GM12878 (cell line): Measurements from ENCODE around the gene ZMIZ1. TPM values are rescaled to one million over a fixed set of nuclear protein-coding genes. Genes with fewer than 3 reads are reported as not detected.

Source experiments
- ATAC-seq: fragments of 200-7000 bp; cut with Tn5 transposase; 3 replicates; pipeline ENCODE4 v1.9.1; 2020; ENCODE audit warnings: mild to moderate bottlenecking, moderate library complexity
- BruUV-seq: library from RNA; stranded (reverse); fragments of 400-500 nt; replicated peaks from 2 replicates; lab custom pipeline; 2021; lab: Mats Ljungman, UMichigan
- CTCF ChIA-PET: fragments of 300-600 bp; sonication (Branson Sonifier 250); formaldehyde crosslinking; extraction: SDS; loops from one replicate; lab custom pipeline; 2021; ENCODE audit warnings: inconsistent platforms; lab: Yijun Ruan, JAX
- POLR2A ChIA-PET: fragments of 350-600 bp; formaldehyde crosslinking; extraction: SDS; loops from one replicate; lab custom pipeline; 2021; ENCODE audit warnings: inconsistent platforms; lab: Charles Lee
- RAD21 ChIA-PET: fragments of 300-600 bp; sonication (Branson Sonifier 250); formaldehyde crosslinking; loops from one replicate; lab custom pipeline; 2023; ENCODE audit warnings: antibody characterized with exemption; ENCODE audit not compliant: unreplicated experiment; lab: Charles Lee
- SMC1A ChIA-PET: fragments of 300-600 bp; sonication (Branson Sonifier 250); formaldehyde crosslinking; loops from one replicate; lab custom pipeline; 2023; ENCODE audit not compliant: unreplicated experiment, uncharacterized antibody; lab: Charles Lee
- DNase-seq: peaks from one replicate; pipeline ENCODE4 v3.0.0-alpha.2; 2011; ENCODE audit warnings: low read depth, low spot score
- FAIRE-seq: peaks from 3 replicates; lab custom pipeline; 2011; peaks lifted over from hg19 to GRCh38; lab: Jason Lieb, UNC
- H2AFZ ChIP-seq: 2 replicates; pipeline ENCODE4 v1.6.0; 2011; ENCODE audit warnings: low read depth, low read length, control low read depth; ENCODE audit not compliant: control insufficient read depth
- H3K27ac ChIP-seq: 2 replicates; pipeline ENCODE4 v1.5.1; 2011; ENCODE audit warnings: control low read depth; ENCODE audit not compliant: control insufficient read depth, insufficient read depth
- H3K27me3 ChIP-seq, 2 experiments: replicated peaks in 1 of 2; 2 replicates each; pipeline versions ENCODE4 v1.6.0 to v1.6.1; 2011; ENCODE audit warnings: low read length in 1 of 2; ENCODE audit not compliant: control insufficient read depth in 2 of 2, insufficient read depth in 2 of 2
- H3K36me3 ChIP-seq, 2 experiments: 2 replicates each; pipeline ENCODE4 v1.5.1; 2011; ENCODE audit warnings: low read length in 1 of 2; ENCODE audit not compliant: control insufficient read depth in 2 of 2, insufficient read depth in 2 of 2
- H3K4me1 ChIP-seq: 2 replicates; pipeline ENCODE4 v1.6.1; 2011; ENCODE audit warnings: mild to moderate bottlenecking, low read length, moderate library complexity, mixed read lengths; ENCODE audit not compliant: control insufficient read depth, insufficient read depth
- H3K4me2 ChIP-seq: 2 replicates; pipeline ENCODE4 v1.6.0; 2011; ENCODE audit warnings: control low read depth; ENCODE audit not compliant: control insufficient read depth, insufficient read depth
- H3K4me3 ChIP-seq: fragments of 200-600 bp; sonication (generic); 2 replicates; pipeline ENCODE4 v1.5.1; 2016
- H3K79me2 ChIP-seq: 2 replicates; pipeline ENCODE4 v1.6.0; 2011; ENCODE audit warnings: low read length; ENCODE audit not compliant: control insufficient read depth, insufficient read depth
- H3K9ac ChIP-seq: 2 replicates; pipeline ENCODE4 v1.8.0; 2011; ENCODE audit warnings: low read length, control low read depth, mixed read lengths; ENCODE audit not compliant: control insufficient read depth, insufficient read depth
- H3K9me3 ChIP-seq: replicated peaks from 3 replicates; pipeline ENCODE4 v1.5.1; 2011; ENCODE audit warnings: mild to moderate bottlenecking, low read length; ENCODE audit not compliant: control insufficient read depth, insufficient read depth
- H4K20me1 ChIP-seq: 2 replicates; pipeline ENCODE4 v1.6.0; 2011; ENCODE audit not compliant: control insufficient read depth, insufficient read depth
- ATF2 ChIP-seq: IDR thresholded peaks from 2 replicates; pipeline ENCODE4 v1.6.1; 2012; ENCODE audit warnings: low read length, inconsistent platforms
- CBFB ChIP-seq: IDR thresholded peaks from 2 replicates; pipeline ENCODE4 v1.6.1; 2016; ENCODE audit warnings: antibody characterized with exemption, low read depth
- E2F8 ChIP-seq: fragments of 450-650 bp; IDR thresholded peaks from 2 replicates; pipeline ENCODE4 v1.6.1; 2018; ENCODE audit warnings: mild to moderate bottlenecking, low read depth, moderate library complexity; ENCODE audit not compliant: partially characterized antibody
- RAD51 ChIP-seq: fragments of 450-650 bp; IDR thresholded peaks from 2 replicates; pipeline ENCODE4 v1.6.1; 2016; ENCODE audit warnings: moderate library complexity, mild to moderate bottlenecking, inconsistent platforms
- SRF ChIP-seq, 2 experiments: IDR thresholded peaks; 2 replicates each; pipeline ENCODE4 v1.6.1; 2011; ENCODE audit warnings: low read depth in 2 of 2, low read length in 2 of 2, mild to moderate bottlenecking in 1 of 2, moderate library complexity in 1 of 2
- WGBS: methylation state at CpG from one replicate; pipeline ENCODE4 v1.1.6; 2016; ENCODE audit warnings: low lambda C conversion rate; ENCODE audit not compliant: insufficient replicate concordance, insufficient coverage; ENCODE audit errors: missing lambda C conversion rate; 5-methylcytosine and 5-hydroxymethylcytosine counted together
- in situ Hi-C: fragments of 300-500 bp; cut with MboI; formaldehyde crosslinking; loops from 9 replicates; pipeline ENCODE4 v1.14.3; 2018; ENCODE audit warnings: mixed read lengths
- intact Hi-C: fragments of 100-400 bp; cut with micrococcal nuclease; formaldehyde crosslinking; loops from one replicate; pipeline ENCODE4 v1.14.2; 2022; ENCODE audit not compliant: unreplicated experiment
- polyA plus RNA-seq, 11 experiments: library from polyadenylated mRNA; depleted of rRNA in 4 of 11; unstranded in 6 of 11; stranded (reverse) in 5 of 11; fragments of >200 nt; fragmentation: Nextera tagmentation in 4 of 11; fragmentation: Illumina TruSeq in 1 of 11; extraction: Ambion mirVana in 4 of 11; extraction: Trizol in 1 of 11; gene quantifications; 1 replicate in 1 of 11; 2 replicates in 10 of 11; pipeline versions ENCODE4 v1.2.1 to v1.2.3, GENCODE V29; 2011 to 2016; ENCODE audit warnings: inconsistent platforms in 2 of 11, missing spikeins in 2 of 11, low read depth in 1 of 11
- total RNA-seq, 4 experiments: library from RNA; depleted of rRNA in 3 of 4; stranded (reverse); fragments of >200 nt in 3 of 4; fragmentation: Illumina TruSeq in 1 of 4; extraction: Trizol in 1 of 4; gene quantifications; 2 replicates each; pipeline versions ENCODE4 v1.2.1 to v1.2.3, GENCODE V29; 2013 to 2021

ZMIZ1 gene
- total and polyA plus RNA-seq, 10 of the 15 experiments (the other 5 are each of a cell fraction or from before 2014, with no cell fraction given) = 3.1 to 82.3 (median 14.9) TPM

- POLR2A ChIA-PET = no interaction called here
- TF ChIP-seq RAD51 (no peak), SRF (IDR thresholded peaks at IDR 0.05; ENCODE audit: low read depth in 2 of 2, low read length in 2 of 2) (no peak), ATF2 (no peak), CBFB (no peak), E2F8 (no peak)
- H3K79me2 ChIP-seq = no peaks in the 10 kb centered on the region
- RAD21 ChIA-PET = interaction anchor here (0.7 to 1.5 kb wide), 3 partner anchors 14 to 720 kb away, joined by 3 to 4 read pairs (median 3); no protein-coding TSS in a partner anchor
- 100% methylated on average over 5 of the region's 5 CpGs for WGBS
- no peak for DNase-seq
- H2AFZ ChIP-seq = no peak overlapping the region
- intact Hi-C loops = no loop called here
- no peaks in the 10 kb centered on the region; a peak in 1 of 4 replicates for H3K36me3 ChIP-seq
- no TSS peak for BruUV-seq
- H3K27ac ChIP-seq = no peak overlapping the region
- ATAC-seq = no peak
- peaks cover 4% of the 10 kb centered on the region; the same call in 1 of the 2 replicates for H3K4me1 ChIP-seq
- CTCF ChIA-PET = interaction anchor here (4.8 kb wide), 1 partner anchor 14 kb away, joined by 24 read pairs; no protein-coding TSS in a partner anchor
- SMC1A ChIA-PET = interaction anchor here (1.1 to 1.4 kb wide), 3 partner anchors 9 to 13 kb away, joined by 3 read pairs; no protein-coding TSS in a partner anchor
- no peak overlapping the region for H3K4me3 ChIP-seq
- H3K4me2 ChIP-seq = no peak overlapping the region
- no peaks in the 10 kb centered on the region for H3K27me3 ChIP-seq
- H4K20me1 ChIP-seq = no peaks in the 10 kb centered on the region
- H3K9me3 ChIP-seq = no peaks in the 10 kb centered on the region; the same call in 2 of the 3 replicates
- H3K9ac ChIP-seq = no peak overlapping the region
- no peak for FAIRE-seq
- in situ Hi-C loops = no loop called here
These were observed 292.0 kb downstream of the ZMIZ1 start for GRCh38 chr10:79360499-79361342.
